NB4 (cell line): ENCODE data around the gene RPL18.

ENCODE experiments used
- DNase-seq: peaks from one replicate; pipeline ENCODE4 v3.0.0; 2010; ENCODE audit warnings: low read depth
- H3K4me3 ChIP-seq: one replicate; pipeline ENCODE4 v1.5.1; 2011; ENCODE audit warnings: mild to moderate bottlenecking, low read depth, low read length, moderate library complexity
- CTCF ChIP-seq: IDR thresholded peaks from one replicate; pipeline ENCODE4 v1.5.1; 2012; ENCODE audit warnings: low read depth, low read length
- MAX ChIP-seq: IDR thresholded peaks from 2 replicates; pipeline ENCODE4 v1.6.1; 2011; ENCODE audit warnings: low read depth, low read length
- MYC ChIP-seq: IDR thresholded peaks from 2 replicates; pipeline ENCODE4 v1.6.1; 2011; ENCODE audit warnings: low read depth, low read length
- POLR2A ChIP-seq: IDR thresholded peaks from 2 replicates; pipeline ENCODE4 v1.6.1; 2011; ENCODE audit warnings: mild to moderate bottlenecking; ENCODE audit not compliant: insufficient read length; ENCODE audit errors: extremely low read depth

The RPL18 gene

GRCh38 chr19:48646001-48646721 lies 27.2 kb upstream of the RPL18 start, which contains the start of gene CA11:
TSS of gene CA11 (minus strand) at chr19:48646187. CDS start at chr19:48645632, 555 bp downstream.
- TF ChIP-seq MAX (no peak), MYC (no peak), POLR2A (no peak), CTCF (peak; percentile 100)
- peak; percentile 99 for DNase-seq
- H3K4me3 ChIP-seq, result peak within 1 kb of the TSS; percentile 17

- H3K4me3 ChIP-seq, result no peak overlapping the region
- peak; percentile 51 for DNase-seq
- no peak for TF ChIP-seq POLR2A
- no peak for TF ChIP-seq CTCF
- no peak for TF ChIP-seq MAX
- TF ChIP-seq MYC, result no peak
Observed at GRCh38 chr19:48645620-48646000, 26.6 kb upstream of the RPL18 start.

- TF ChIP-seq MAX, result no peak
- H3K4me3 ChIP-seq, result no peak overlapping the region
- peak; percentile 94 for DNase-seq
Observed at GRCh38 chr19:48644839-48645619, 26.1 kb upstream of the RPL18 start.

GRCh38 chr19:48644355-48644754 lies 25.4 kb upstream of the RPL18 start:
- no peak overlapping the region for H3K4me3 ChIP-seq
- DNase-seq, result no peak
- no peak for TF ChIP-seq POLR2A
- no peak for TF ChIP-seq MYC
- TF ChIP-seq MAX, result no peak
- no peak for TF ChIP-seq CTCF

GRCh38 chr19:48642862-48643261 lies 23.9 kb upstream of the RPL18 start:
- no peak overlapping the region for H3K4me3 ChIP-seq
- no peak for TF ChIP-seq MYC
- TF ChIP-seq MAX, result no peak
- TF ChIP-seq POLR2A, result no peak
- no peak for TF ChIP-seq CTCF
- peak; percentile 32 for DNase-seq

GRCh38 chr19:48641850-48642249 lies 22.9 kb upstream of the RPL18 start:
- no peak for TF ChIP-seq MYC
- TF ChIP-seq POLR2A, result no peak
- TF ChIP-seq CTCF, result no peak
- TF ChIP-seq MAX, result no peak
- peak; percentile 29 for DNase-seq
- no peak overlapping the region for H3K4me3 ChIP-seq
